Astrocyte (in vitro differentiated cells and primary cell): ENCODE measurements around the gene CABP7. TPM values are rescaled to one million over a fixed set of nuclear protein-coding genes. Genes with fewer than 3 reads are reported as not detected.
A peak's percentile ranks its signal among the peaks of the same experiment; 100 is the strongest.

Source experiments
- DNase-seq: peaks from one replicate; pipeline ENCODE4 v3.0.0-alpha.2; 2010; ENCODE audit warnings: low read depth
- FAIRE-seq: peaks from 2 replicates; lab custom pipeline; 2011; peaks lifted over from hg19 to GRCh38; lab: Jason Lieb, UNC
- H2AFZ ChIP-seq: 2 replicates; pipeline ENCODE4 v1.6.0; 2012; ENCODE audit warnings: low read depth, low read length, inconsistent platforms
- H3K27ac ChIP-seq: 2 replicates; pipeline ENCODE4 v1.5.1; 2011; ENCODE audit warnings: low read depth, low read length, inconsistent platforms
- H3K27me3 ChIP-seq: 2 replicates; pipeline ENCODE4 v1.6.0; 2011; ENCODE audit warnings: low read length, inconsistent platforms; ENCODE audit not compliant: insufficient read depth
- H3K36me3 ChIP-seq: 2 replicates; pipeline ENCODE4 v1.5.1; 2011; ENCODE audit warnings: low read length, inconsistent platforms; ENCODE audit not compliant: insufficient read depth
- H3K4me1 ChIP-seq: 2 replicates; pipeline ENCODE4 v1.5.1; 2011; ENCODE audit warnings: low read length, inconsistent platforms; ENCODE audit not compliant: insufficient read depth
- H3K4me2 ChIP-seq: 2 replicates; pipeline ENCODE4 v1.6.0; 2012; ENCODE audit warnings: low read length, inconsistent platforms
- H3K4me3 ChIP-seq: 2 replicates; pipeline ENCODE4 v1.5.1; 2011; ENCODE audit warnings: low read depth, mild to moderate bottlenecking, low read length, inconsistent platforms; ENCODE audit not compliant: insufficient read depth
- H3K79me2 ChIP-seq: 2 replicates; pipeline ENCODE4 v1.6.0; 2012; ENCODE audit warnings: mild to moderate bottlenecking, low read length, inconsistent platforms; ENCODE audit not compliant: insufficient read depth
- H3K9ac ChIP-seq: 2 replicates; pipeline ENCODE4 v1.6.0; 2012; ENCODE audit warnings: mild to moderate bottlenecking, low read length, inconsistent platforms
- H3K9me3 ChIP-seq: 2 replicates; pipeline ENCODE4 v1.5.1; 2012; ENCODE audit warnings: low read depth, mild to moderate bottlenecking, low read length, inconsistent platforms; ENCODE audit not compliant: insufficient read depth
- H4K20me1 ChIP-seq: 2 replicates; pipeline ENCODE4 v1.6.0; 2012; ENCODE audit warnings: low read length, inconsistent platforms; ENCODE audit not compliant: insufficient read depth
- H3K27ac Mint-ChIP-seq: one replicate; pipeline ENCODE4 v1.8.0; 2021; ENCODE audit warnings: mild to moderate bottlenecking, mixed read lengths; ENCODE audit not compliant: unreplicated experiment
- H3K27me3 Mint-ChIP-seq: one replicate; pipeline ENCODE4 v1.8.0; 2021; ENCODE audit warnings: low read depth, mixed read lengths; ENCODE audit not compliant: unreplicated experiment
- H3K36me3 Mint-ChIP-seq: one replicate; pipeline ENCODE4 v1.8.0; 2021; ENCODE audit warnings: low read depth, mixed read lengths; ENCODE audit not compliant: unreplicated experiment
- H3K4me1 Mint-ChIP-seq: one replicate; pipeline ENCODE4 v1.8.0; 2021; ENCODE audit warnings: low read depth, mixed read lengths; ENCODE audit not compliant: unreplicated experiment
- H3K4me3 Mint-ChIP-seq: one replicate; pipeline ENCODE4 v1.8.0; 2021; ENCODE audit warnings: mild to moderate bottlenecking, moderate library complexity, mixed read lengths; ENCODE audit not compliant: unreplicated experiment
- H3K9me3 Mint-ChIP-seq: one replicate; pipeline ENCODE4 v1.8.0; 2021; ENCODE audit warnings: mild to moderate bottlenecking, mixed read lengths; ENCODE audit not compliant: unreplicated experiment
- CTCF ChIP-seq: IDR thresholded peaks from 2 replicates; pipeline ENCODE4 v1.5.1; 2011; ENCODE audit warnings: low read depth, mild to moderate bottlenecking, inconsistent platforms, low read length, moderate library complexity; ENCODE audit not compliant: insufficient read depth
- EZH2 ChIP-seq: IDR thresholded peaks from 2 replicates; pipeline ENCODE4 v1.6.1; 2012; ENCODE audit warnings: mild to moderate bottlenecking, low read length, inconsistent platforms; ENCODE audit not compliant: insufficient read depth
- total RNA-seq: library from RNA; stranded (reverse); gene quantifications from 2 replicates; pipeline ENCODE4 v1.2.1, GENCODE V29; 2021

Gene CABP7
- total RNA-seq, 1 donor from 2014 or later = not detected

GRCh38 chr22:29683536-29683935 is 36.3 kb upstream of the CABP7 start:
- H3K27me3 ChIP-seq = no peaks in the 10 kb centered on the region
- Mint-ChIP-seq H3K9me3 (no peaks in the 10 kb centered on the region), H3K4me3 (no peak overlapping the region), H3K27ac (no peak overlapping the region), H3K36me3 (peaks cover 13% of the 10 kb centered on the region), H3K4me1 (peaks cover 7% of the 10 kb centered on the region), H3K27me3 (no peaks in the 10 kb centered on the region)
- H3K4me3 ChIP-seq = no peak overlapping the region
- H3K9me3 ChIP-seq = no peaks in the 10 kb centered on the region
- H4K20me1 ChIP-seq = peaks cover 27% of the 10 kb centered on the region
- TF ChIP-seq CTCF (no peak), EZH2 (no peak)
- H3K36me3 ChIP-seq = peaks cover 62% of the 10 kb centered on the region
- FAIRE-seq (no peak), DNase-seq (no peak)
- H3K79me2 ChIP-seq = peaks cover 6% of the 10 kb centered on the region
- H3K4me2 ChIP-seq = no peak overlapping the region
- no peak overlapping the region for H2AFZ ChIP-seq
- no peak overlapping the region for H3K27ac ChIP-seq
- H3K4me1 ChIP-seq = no peaks in the 10 kb centered on the region
- no peak overlapping the region for H3K9ac ChIP-seq

- no peak overlapping the region for H3K9ac ChIP-seq
- no peak overlapping the region for H3K27ac Mint-ChIP-seq
- TF ChIP-seq EZH2 (no peak), CTCF (no peak)
- H3K79me2 ChIP-seq = peaks cover 6% of the 10 kb centered on the region
- no peak overlapping the region for H3K4me3 ChIP-seq
- DNase-seq = no peak
- H3K9me3 Mint-ChIP-seq = no peaks in the 10 kb centered on the region
- no peaks in the 10 kb centered on the region for H3K27me3 ChIP-seq
- H3K4me1 Mint-ChIP-seq = peaks cover 9% of the 10 kb centered on the region
- H3K4me2 ChIP-seq = no peak overlapping the region
- H3K9me3 ChIP-seq = no peaks in the 10 kb centered on the region
- H3K36me3 ChIP-seq = peaks cover 56% of the 10 kb centered on the region
- no peak for FAIRE-seq
- H3K4me3 Mint-ChIP-seq = no peak overlapping the region
- H3K27me3 Mint-ChIP-seq = no peaks in the 10 kb centered on the region
- H3K27ac ChIP-seq = no peak overlapping the region
- H3K4me1 ChIP-seq = no peaks in the 10 kb centered on the region
- no peak overlapping the region for H2AFZ ChIP-seq
- H4K20me1 ChIP-seq = peaks cover 28% of the 10 kb centered on the region
- peaks cover 12% of the 10 kb centered on the region for H3K36me3 Mint-ChIP-seq
Measured at GRCh38 chr22:29684244-29684643, 35.6 kb upstream of the CABP7 start.

- no peak overlapping the region for H3K9ac ChIP-seq
- FAIRE-seq (no peak), DNase-seq (no peak)
- H3K36me3 Mint-ChIP-seq = peaks cover 21% of the 10 kb centered on the region
- peak overlapping the region; percentile 83 for H3K27ac Mint-ChIP-seq
- H3K4me1 ChIP-seq = peaks cover 9% of the 10 kb centered on the region
- peaks cover 25% of the 10 kb centered on the region for H3K36me3 ChIP-seq
- H3K4me3 Mint-ChIP-seq = no peak overlapping the region
- H3K4me1 Mint-ChIP-seq = peaks cover 26% of the 10 kb centered on the region
- H3K4me3 ChIP-seq = no peak overlapping the region
- no peaks in the 10 kb centered on the region for H3K27me3 ChIP-seq
- TF ChIP-seq CTCF (no peak), EZH2 (no peak)
- H4K20me1 ChIP-seq = peaks cover 72% of the 10 kb centered on the region
- H3K9me3 Mint-ChIP-seq = no peaks in the 10 kb centered on the region
- no peak overlapping the region for H2AFZ ChIP-seq
- no peaks in the 10 kb centered on the region for H3K27me3 Mint-ChIP-seq
- no peak overlapping the region for H3K27ac ChIP-seq
- no peaks in the 10 kb centered on the region for H3K9me3 ChIP-seq
- peak overlapping the region; percentile 5 for H3K4me2 ChIP-seq
- H3K79me2 ChIP-seq = peaks cover 10% of the 10 kb centered on the region
Measured at GRCh38 chr22:29689206-29689879, 30.5 kb upstream of the CABP7 start.
